OCI-LY1 (cell line): ENCODE data around the gene IL12A.

ENCODE experiments used
- H2AFZ ChIP-seq: fragments of 200-600 bp; sonication (generic), shearing (Covaris generic); 2 replicates; pipeline ENCODE4 v1.6.0; 2014; ENCODE audit warnings: antibody characterized with exemption, mild to moderate bottlenecking, low read length
- H3F3A ChIP-seq: fragments of 200-600 bp; sonication (generic), shearing (Covaris generic); 2 replicates; pipeline ENCODE4 v1.6.0; 2014; ENCODE audit warnings: mild to moderate bottlenecking, antibody characterized with exemption, low read length, moderate library complexity; ENCODE audit not compliant: insufficient read depth
- H3K27ac ChIP-seq: fragments of 200-600 bp; sonication (generic); 2 replicates; pipeline ENCODE4 v1.5.1; 2014; ENCODE audit warnings: low read length, mixed run types, mild to moderate bottlenecking, low read depth; ENCODE audit not compliant: poor library complexity, severe bottlenecking
- H3K27me3 ChIP-seq: fragments of 200-600 bp; sonication (generic); 2 replicates; pipeline ENCODE4 v1.6.0; 2014; ENCODE audit warnings: antibody characterized with exemption, mild to moderate bottlenecking, low read length, moderate library complexity; ENCODE audit not compliant: insufficient read depth
- H3K36me3 ChIP-seq: fragments of 200-600 bp; sonication (generic); 2 replicates; pipeline ENCODE4 v1.6.1; 2014; ENCODE audit warnings: mild to moderate bottlenecking, antibody characterized with exemption, low read length, moderate library complexity, mixed read lengths; ENCODE audit not compliant: insufficient read depth
- H3K4me1 ChIP-seq: fragments of 200-600 bp; sonication (generic); 2 replicates; pipeline ENCODE4 v1.5.1; 2014; ENCODE audit warnings: mild to moderate bottlenecking, low read length, moderate library complexity; ENCODE audit not compliant: insufficient read depth, severe bottlenecking
- H3K4me2 ChIP-seq: fragments of 200-600 bp; sonication (generic), shearing (Covaris generic); 2 replicates; pipeline ENCODE4 v1.6.1; 2014; ENCODE audit warnings: low read length
- H3K4me3 ChIP-seq: fragments of 200-600 bp; sonication (generic); 2 replicates; pipeline ENCODE4 v1.5.1; 2014; ENCODE audit warnings: low read length, low read depth, mild to moderate bottlenecking, mixed read lengths; ENCODE audit not compliant: poor library complexity, severe bottlenecking
- H3K79me2 ChIP-seq: fragments of 200-600 bp; shearing (Covaris generic); 2 replicates; pipeline ENCODE4 v1.6.1; 2016; ENCODE audit warnings: mixed run types, low read length, mixed read lengths; ENCODE audit not compliant: insufficient read depth
- H3K9ac ChIP-seq: fragments of 200-600 bp; sonication (generic), shearing (Covaris generic); 2 replicates; pipeline ENCODE4 v1.6.1; 2014; ENCODE audit warnings: mild to moderate bottlenecking, low read length, mixed read lengths
- H3K9me2 ChIP-seq: fragments of 200-600 bp; sonication (generic), shearing (Covaris generic); 2 replicates; pipeline ENCODE4 v1.6.1; 2014; ENCODE audit warnings: low read depth, mild to moderate bottlenecking, low read length, mixed read lengths
- H3K9me3 ChIP-seq: fragments of 200-600 bp; shearing (Covaris generic); 2 replicates; pipeline ENCODE4 v1.6.1; 2014; ENCODE audit warnings: low read length, mixed read lengths
- H4K20me1 ChIP-seq: fragments of 200-600 bp; sonication (generic), shearing (Covaris generic); 2 replicates; pipeline ENCODE4 v1.6.0; 2016; ENCODE audit warnings: mild to moderate bottlenecking, low read length; ENCODE audit not compliant: insufficient read depth
- CTCF ChIP-seq: fragments of 200-600 bp; sonication (generic), shearing (Covaris generic); IDR thresholded peaks from 2 replicates; pipeline ENCODE4 v1.5.1; 2017; ENCODE audit warnings: mild to moderate bottlenecking, antibody characterized with exemption, low read length, moderate library complexity, mixed read lengths
- EZH2 ChIP-seq: fragments of 200-600 bp; sonication (generic), shearing (Covaris generic); IDR thresholded peaks from 2 replicates; pipeline ENCODE4 v1.8.0; 2017; ENCODE audit warnings: borderline replicate concordance, mixed run types, mild to moderate bottlenecking, antibody characterized with exemption, low read length, moderate library complexity, mixed read lengths

Gene IL12A

GRCh38 chr3:159945930-159946329 lies 42.7 kb upstream of the IL12A start:
- H2AFZ ChIP-seq: no peak overlapping the region
- H3K9me2 ChIP-seq: no peaks in the 10 kb centered on the region
- H3K9ac ChIP-seq: no peak overlapping the region
- no peaks in the 10 kb centered on the region for H3K4me1 ChIP-seq
- H3K4me2 ChIP-seq: no peak overlapping the region
- no peaks in the 10 kb centered on the region for H3K27me3 ChIP-seq
- no peaks in the 10 kb centered on the region for H3K9me3 ChIP-seq
- H3K27ac ChIP-seq: no peak overlapping the region
- TF ChIP-seq EZH2 (no peak), CTCF (no peak)
- no peak overlapping the region for H3K4me3 ChIP-seq
- H3F3A ChIP-seq: no peaks in the 10 kb centered on the region
- H4K20me1 ChIP-seq: no peaks in the 10 kb centered on the region
- H3K79me2 ChIP-seq: no peaks in the 10 kb centered on the region
- H3K36me3 ChIP-seq: no peaks in the 10 kb centered on the region

- H3K4me1 ChIP-seq: no peaks in the 10 kb centered on the region
- H3F3A ChIP-seq: no peaks in the 10 kb centered on the region
- H3K36me3 ChIP-seq: no peaks in the 10 kb centered on the region
- no peaks in the 10 kb centered on the region for H3K27me3 ChIP-seq
- no peak overlapping the region for H3K27ac ChIP-seq
- H3K9me2 ChIP-seq: no peaks in the 10 kb centered on the region
- no peak overlapping the region for H3K4me3 ChIP-seq
- no peaks in the 10 kb centered on the region for H3K79me2 ChIP-seq
- H3K9me3 ChIP-seq: no peaks in the 10 kb centered on the region
- no peak overlapping the region for H2AFZ ChIP-seq
- no peak overlapping the region for H3K4me2 ChIP-seq
- no peak overlapping the region for H3K9ac ChIP-seq
- H4K20me1 ChIP-seq: no peaks in the 10 kb centered on the region
- TF ChIP-seq CTCF (no peak), EZH2 (no peak)
These were observed 41.4 kb upstream of the IL12A start for GRCh38 chr3:159947220-159947619.

- Histone ChIP-seq H3K9ac (no peak overlapping the region), H3K4me3 (no peak overlapping the region), H3K9me2 (no peaks in the 10 kb centered on the region), H3K9me3 (no peaks in the 10 kb centered on the region), H3K4me1 (no peaks in the 10 kb centered on the region), H3K27ac (no peak overlapping the region), H4K20me1 (no peaks in the 10 kb centered on the region), H3F3A (no peaks in the 10 kb centered on the region), H3K4me2 (no peak overlapping the region), H3K79me2 (no peaks in the 10 kb centered on the region), H3K27me3 (no peaks in the 10 kb centered on the region), H2AFZ (no peak overlapping the region), H3K36me3 (no peaks in the 10 kb centered on the region)
- TF ChIP-seq CTCF: no peak
- TF ChIP-seq EZH2: no peak
These were observed 40.0 kb upstream of the IL12A start for GRCh38 chr3:159948429-159949144.
